HPDE6-E6E7 (cell line): ENCODE data around the gene MPPED2.

Experiments used
- DNase-seq: peaks from one replicate; pipeline ENCODE4 v3.0.0; 2011; ENCODE audit warnings: missing footprints; ENCODE audit errors: extremely low spot score

MPPED2 gene

GRCh38 chr11:30533445-30533947 is 52.7 kb downstream of the MPPED2 start:
- DNase-seq: no peak

GRCh38 chr11:30527566-30527965 is 58.6 kb downstream of the MPPED2 start:
- no peak for DNase-seq

GRCh38 chr11:30526558-30526957 is 59.6 kb downstream of the MPPED2 start:
- DNase-seq: no peak

GRCh38 chr11:30522536-30523243 is 63.5 kb downstream of the MPPED2 start:
- DNase-seq: no peak

- no peak for DNase-seq
Measured at GRCh38 chr11:30521297-30522071, 64.7 kb downstream of the MPPED2 start.

- DNase-seq: no peak
Measured at GRCh38 chr11:30513087-30513486, 73.1 kb downstream of the MPPED2 start.

- DNase-seq: no peak
Measured at GRCh38 chr11:30511408-30511807, 74.7 kb downstream of the MPPED2 start.

GRCh38 chr11:30510750-30511149 is 75.4 kb downstream of the MPPED2 start:
- DNase-seq: no peak

GRCh38 chr11:30509364-30509763 is 76.8 kb downstream of the MPPED2 start:
- no peak for DNase-seq

GRCh38 chr11:30508594-30508993 is 77.6 kb downstream of the MPPED2 start:
- DNase-seq: no peak

GRCh38 chr11:30505603-30506002 is 80.5 kb downstream of the MPPED2 start:
- DNase-seq: no peak

- no peak for DNase-seq
Measured at GRCh38 chr11:30504468-30504867, 81.7 kb downstream of the MPPED2 start.

GRCh38 chr11:30503156-30503555 is 83.0 kb downstream of the MPPED2 start:
- DNase-seq: no peak

GRCh38 chr11:30502305-30502704 is 83.8 kb downstream of the MPPED2 start:
- DNase-seq: no peak

- no peak for DNase-seq
Measured at GRCh38 chr11:30501744-30502143, 84.4 kb downstream of the MPPED2 start.

GRCh38 chr11:30499940-30500339 is 86.2 kb downstream of the MPPED2 start:
- no peak for DNase-seq

GRCh38 chr11:30497600-30497999 is 88.6 kb downstream of the MPPED2 start:
- DNase-seq: no peak

- DNase-seq: no peak
Measured at GRCh38 chr11:30496935-30497334, 89.2 kb downstream of the MPPED2 start.

GRCh38 chr11:30495437-30495836 is 90.7 kb downstream of the MPPED2 start:
- DNase-seq: no peak

GRCh38 chr11:30489511-30489910 is 96.6 kb downstream of the MPPED2 start:
- no peak for DNase-seq

- DNase-seq: no peak
Measured at GRCh38 chr11:30489076-30489475, 97.1 kb downstream of the MPPED2 start.

- peak; percentile 6 for DNase-seq
Measured at GRCh38 chr11:30488304-30488998, 97.7 kb downstream of the MPPED2 start.
